OCI-LY7 (cell line): Measurements from ENCODE around the gene TRAPPC12. TPM values are rescaled to one million over a fixed set of nuclear protein-coding genes. Genes with fewer than 3 reads are reported as not detected.

Source experiments
- BruUV-seq: library from RNA; stranded (reverse); fragments of 400-500 nt; replicated peaks from 2 replicates; lab custom pipeline; 2021; lab: Mats Ljungman, UMichigan
- CTCF ChIA-PET: fragments of 300-600 bp; sonication (Branson Sonifier 250); formaldehyde crosslinking; loops from one replicate; lab custom pipeline; 2022; ENCODE audit warnings: antibody characterized with exemption; ENCODE audit not compliant: unreplicated experiment; lab: Charles Lee
- POLR2A ChIA-PET: fragments of 300-600 bp; sonication (Branson Sonifier 250); formaldehyde crosslinking; loops from one replicate; lab custom pipeline; 2022; ENCODE audit warnings: antibody characterized with exemption; lab: Charles Lee
- DNase-seq: peaks from one replicate; pipeline ENCODE4 v3.0.0-alpha.2; 2015; ENCODE audit warnings: low spot score
- H2AFZ ChIP-seq: fragments of 200-600 bp; sonication (generic), shearing (Covaris generic); 2 replicates; pipeline ENCODE4 v1.6.1; 2014; ENCODE audit warnings: mild to moderate bottlenecking, antibody characterized with exemption, low read length, moderate library complexity
- H3K27ac ChIP-seq: fragments of 200-600 bp; sonication (generic); 2 replicates; pipeline ENCODE4 v1.5.1; 2014; ENCODE audit warnings: mixed run types, low read depth, mild to moderate bottlenecking, moderate library complexity, low read length, inconsistent platforms; ENCODE audit not compliant: poor library complexity, severe bottlenecking
- H3K36me3 ChIP-seq: fragments of 200-600 bp; sonication (generic); 2 replicates; pipeline ENCODE4 v1.6.1; 2014; ENCODE audit warnings: mild to moderate bottlenecking, antibody characterized with exemption, low read length, moderate library complexity, mixed read lengths; ENCODE audit not compliant: insufficient read depth
- H3K4me1 ChIP-seq: fragments of 200-600 bp; sonication (generic); 2 replicates; pipeline ENCODE4 v1.5.1; 2014; ENCODE audit warnings: mild to moderate bottlenecking, low read length; ENCODE audit not compliant: insufficient read depth, poor library complexity, severe bottlenecking
- H3K4me2 ChIP-seq: fragments of 200-600 bp; sonication (generic); 2 replicates; pipeline ENCODE4 v1.6.1; 2014; ENCODE audit warnings: mild to moderate bottlenecking, low read length
- H3K4me3 ChIP-seq: fragments of 200-600 bp; sonication (generic); 2 replicates; pipeline ENCODE4 v1.5.1; 2014; ENCODE audit warnings: mild to moderate bottlenecking, low read depth, low read length; ENCODE audit not compliant: poor library complexity, severe bottlenecking
- H3K79me2 ChIP-seq: fragments of 200-600 bp; sonication (generic); 2 replicates; pipeline ENCODE4 v1.6.1; 2016; ENCODE audit warnings: low read depth, mild to moderate bottlenecking, low read length, moderate library complexity, mixed read lengths; ENCODE audit not compliant: insufficient read depth
- H3K9me2 ChIP-seq: fragments of 200-600 bp; sonication (generic); 2 replicates; pipeline ENCODE4 v1.6.1; 2016; ENCODE audit warnings: mild to moderate bottlenecking, low read length, mixed read lengths; ENCODE audit not compliant: insufficient read depth
- H3K9me3 ChIP-seq: fragments of 200-600 bp; sonication (generic); 2 replicates; pipeline ENCODE4 v1.6.1; 2014; ENCODE audit warnings: mild to moderate bottlenecking, mixed run types, low read length, mixed read lengths
- H4K20me1 ChIP-seq: fragments of 200-600 bp; sonication (generic); 2 replicates; pipeline ENCODE4 v1.6.1; 2014; ENCODE audit warnings: mild to moderate bottlenecking, antibody characterized with exemption, low read length, moderate library complexity, mixed read lengths; ENCODE audit not compliant: insufficient read depth
- EZH2phosphoT487 ChIP-seq: fragments of 200-600 bp; sonication (generic); IDR thresholded peaks from 2 replicates; pipeline ENCODE4 v1.6.1; 2018; ENCODE audit warnings: low read depth, borderline replicate concordance, mild to moderate bottlenecking, mixed run types, antibody characterized with exemption, low read length, moderate library complexity, mixed read lengths
- intact Hi-C: fragments of 100-400 bp; cut with micrococcal nuclease; formaldehyde crosslinking; loops from one replicate; pipeline ENCODE4 v1.10.0; 2022; ENCODE audit not compliant: unreplicated experiment
- total RNA-seq, 2 experiments: library from RNA; depleted of rRNA in 1 of 2; stranded (reverse); fragments of >200 nt in 1 of 2; shearing (Covaris generic) in 1 of 2; gene quantifications; 2 replicates each; pipeline ENCODE4 v1.2.3, GENCODE V29; 2014 to 2022
- TF ChIP-seq, protein P1 (sequence below): fragments of 200-600 bp; sonication (generic); conservative IDR thresholded peaks from 2 replicates; pipeline ENCODE4 v1.5.1; 2014; ENCODE audit warnings: mild to moderate bottlenecking, antibody characterized with exemption, low read length, moderate library complexity, mixed read lengths

TRAPPC12 gene
- total RNA-seq, 2 experiments from 2014 or later, result 85.2 to 91.6 TPM

- TF ChIP-seq EZH2phosphoT487, result no peak
- TF ChIP-seq, protein P1, sequence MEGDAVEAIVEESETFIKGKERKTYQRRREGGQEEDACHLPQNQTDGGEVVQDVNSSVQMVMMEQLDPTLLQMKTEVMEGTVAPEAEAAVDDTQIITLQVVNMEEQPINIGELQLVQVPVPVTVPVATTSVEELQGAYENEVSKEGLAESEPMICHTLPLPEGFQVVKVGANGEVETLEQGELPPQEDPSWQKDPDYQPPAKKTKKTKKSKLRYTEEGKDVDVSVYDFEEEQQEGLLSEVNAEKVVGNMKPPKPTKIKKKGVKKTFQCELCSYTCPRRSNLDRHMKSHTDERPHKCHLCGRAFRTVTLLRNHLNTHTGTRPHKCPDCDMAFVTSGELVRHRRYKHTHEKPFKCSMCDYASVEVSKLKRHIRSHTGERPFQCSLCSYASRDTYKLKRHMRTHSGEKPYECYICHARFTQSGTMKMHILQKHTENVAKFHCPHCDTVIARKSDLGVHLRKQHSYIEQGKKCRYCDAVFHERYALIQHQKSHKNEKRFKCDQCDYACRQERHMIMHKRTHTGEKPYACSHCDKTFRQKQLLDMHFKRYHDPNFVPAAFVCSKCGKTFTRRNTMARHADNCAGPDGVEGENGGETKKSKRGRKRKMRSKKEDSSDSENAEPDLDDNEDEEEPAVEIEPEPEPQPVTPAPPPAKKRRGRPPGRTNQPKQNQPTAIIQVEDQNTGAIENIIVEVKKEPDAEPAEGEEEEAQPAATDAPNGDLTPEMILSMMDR, result no peak
- H3K79me2 ChIP-seq, result no peaks in the 10 kb centered on the region
- H4K20me1 ChIP-seq, result no peaks in the 10 kb centered on the region
- no TSS peak for BruUV-seq
- no peak overlapping the region for H3K4me2 ChIP-seq
- intact Hi-C loops, result no loop called here
- H2AFZ ChIP-seq, result no peak overlapping the region
- POLR2A ChIA-PET, result interaction anchor here (0.6 to 1.9 kb wide), 4 partner anchors 10 to 208 kb away, joined by 3 to 6 read pairs (median 5); no protein-coding TSS in a partner anchor
- H3K36me3 ChIP-seq, result peaks cover 29% of the 10 kb centered on the region
- no peaks in the 10 kb centered on the region for H3K4me1 ChIP-seq
- H3K4me3 ChIP-seq, result no peak overlapping the region
- CTCF ChIA-PET, result no interaction called here
- no peak for DNase-seq
- no peaks in the 10 kb centered on the region for H3K9me3 ChIP-seq
- H3K27ac ChIP-seq, result no peak overlapping the region
- no peaks in the 10 kb centered on the region for H3K9me2 ChIP-seq
These were observed 71.7 kb downstream of the TRAPPC12 start for GRCh38 chr2:3451169-3451568.

GRCh38 chr2:3451926-3452671, 72.6 kb downstream of the TRAPPC12 start:
- POLR2A ChIA-PET, result interaction anchor here (0.7 to 1.9 kb wide), 2 partner anchors 9 to 207 kb away, joined by 3 to 6 read pairs; no protein-coding TSS in a partner anchor
- Histone ChIP-seq H3K4me2 (no peak overlapping the region), H3K27ac (no peak overlapping the region), H3K9me2 (no peaks in the 10 kb centered on the region), H4K20me1 (no peaks in the 10 kb centered on the region), H3K4me3 (no peak overlapping the region), H3K9me3 (no peaks in the 10 kb centered on the region), H2AFZ (no peak overlapping the region), H3K79me2 (no peaks in the 10 kb centered on the region), H3K4me1 (no peaks in the 10 kb centered on the region), H3K36me3 (peaks cover 28% of the 10 kb centered on the region)
- no peak for DNase-seq
- TF ChIP-seq, protein P1, result no peak
- no peak for TF ChIP-seq EZH2phosphoT487
- BruUV-seq, result no TSS peak
- intact Hi-C loops, result no loop called here
- CTCF ChIA-PET, result no interaction called here
